ENCODE data around the gene SAP25.
"Not testable (repeated sequence)": the region's sequence is repeated elsewhere in the genome, so short reads cannot be mapped to it uniquely, and the experiment has no call there.

DNA sequence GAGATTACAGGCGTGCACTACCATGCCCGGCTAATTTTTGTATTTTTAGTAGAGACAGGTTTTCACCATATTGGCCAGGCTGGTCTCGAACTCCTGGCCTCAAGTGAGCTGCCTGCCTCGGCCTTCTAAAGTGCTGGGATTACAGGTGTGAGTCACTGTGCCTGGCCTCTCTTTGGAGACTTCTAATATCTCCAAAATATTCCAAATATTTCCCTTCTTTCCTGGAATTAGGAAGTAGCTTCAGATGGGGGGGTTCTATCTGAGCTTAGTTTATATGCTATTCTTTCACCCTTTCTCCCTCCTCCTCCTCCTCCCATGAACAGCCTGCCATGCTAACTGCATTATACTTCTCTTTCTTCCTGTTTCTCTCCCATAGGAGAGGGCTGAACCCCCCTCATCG, 25.3 kb downstream of the SAP25 start:
- not testable (repeated sequence) for TF ChIP-seq EZH2phosphoT487 (IDR thresholded peaks at IDR 0.05; ENCODE audit: borderline replicate concordance, low read depth)
- TF ChIP-seq, protein P1, sequence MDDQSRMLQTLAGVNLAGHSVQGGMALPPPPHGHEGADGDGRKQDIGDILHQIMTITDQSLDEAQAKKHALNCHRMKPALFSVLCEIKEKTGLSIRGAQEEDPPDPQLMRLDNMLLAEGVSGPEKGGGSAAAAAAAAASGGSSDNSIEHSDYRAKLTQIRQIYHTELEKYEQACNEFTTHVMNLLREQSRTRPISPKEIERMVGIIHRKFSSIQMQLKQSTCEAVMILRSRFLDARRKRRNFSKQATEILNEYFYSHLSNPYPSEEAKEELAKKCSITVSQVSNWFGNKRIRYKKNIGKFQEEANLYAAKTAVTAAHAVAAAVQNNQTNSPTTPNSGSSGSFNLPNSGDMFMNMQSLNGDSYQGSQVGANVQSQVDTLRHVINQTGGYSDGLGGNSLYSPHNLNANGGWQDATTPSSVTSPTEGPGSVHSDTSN (IDR thresholded peaks at IDR 0.05): not testable (repeated sequence)
- TF ChIP-seq, protein P2, sequence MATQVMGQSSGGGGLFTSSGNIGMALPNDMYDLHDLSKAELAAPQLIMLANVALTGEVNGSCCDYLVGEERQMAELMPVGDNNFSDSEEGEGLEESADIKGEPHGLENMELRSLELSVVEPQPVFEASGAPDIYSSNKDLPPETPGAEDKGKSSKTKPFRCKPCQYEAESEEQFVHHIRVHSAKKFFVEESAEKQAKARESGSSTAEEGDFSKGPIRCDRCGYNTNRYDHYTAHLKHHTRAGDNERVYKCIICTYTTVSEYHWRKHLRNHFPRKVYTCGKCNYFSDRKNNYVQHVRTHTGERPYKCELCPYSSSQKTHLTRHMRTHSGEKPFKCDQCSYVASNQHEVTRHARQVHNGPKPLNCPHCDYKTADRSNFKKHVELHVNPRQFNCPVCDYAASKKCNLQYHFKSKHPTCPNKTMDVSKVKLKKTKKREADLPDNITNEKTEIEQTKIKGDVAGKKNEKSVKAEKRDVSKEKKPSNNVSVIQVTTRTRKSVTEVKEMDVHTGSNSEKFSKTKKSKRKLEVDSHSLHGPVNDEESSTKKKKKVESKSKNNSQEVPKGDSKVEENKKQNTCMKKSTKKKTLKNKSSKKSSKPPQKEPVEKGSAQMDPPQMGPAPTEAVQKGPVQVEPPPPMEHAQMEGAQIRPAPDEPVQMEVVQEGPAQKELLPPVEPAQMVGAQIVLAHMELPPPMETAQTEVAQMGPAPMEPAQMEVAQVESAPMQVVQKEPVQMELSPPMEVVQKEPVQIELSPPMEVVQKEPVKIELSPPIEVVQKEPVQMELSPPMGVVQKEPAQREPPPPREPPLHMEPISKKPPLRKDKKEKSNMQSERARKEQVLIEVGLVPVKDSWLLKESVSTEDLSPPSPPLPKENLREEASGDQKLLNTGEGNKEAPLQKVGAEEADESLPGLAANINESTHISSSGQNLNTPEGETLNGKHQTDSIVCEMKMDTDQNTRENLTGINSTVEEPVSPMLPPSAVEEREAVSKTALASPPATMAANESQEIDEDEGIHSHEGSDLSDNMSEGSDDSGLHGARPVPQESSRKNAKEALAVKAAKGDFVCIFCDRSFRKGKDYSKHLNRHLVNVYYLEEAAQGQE (IDR thresholded peaks at IDR 0.05; ENCODE audit: low read depth, low read length): not testable (repeated sequence)

Measured in SK-N-SH (cell line).